ENCODE measurements around the gene ARHGAP26. TPM values are rescaled to one million over a fixed set of nuclear protein-coding genes. Genes with fewer than 3 reads are reported as not detected.

The ARHGAP26 gene
- total RNA-seq, 1 experiment from 2014 or later, result 79.8 TPM

DNA sequence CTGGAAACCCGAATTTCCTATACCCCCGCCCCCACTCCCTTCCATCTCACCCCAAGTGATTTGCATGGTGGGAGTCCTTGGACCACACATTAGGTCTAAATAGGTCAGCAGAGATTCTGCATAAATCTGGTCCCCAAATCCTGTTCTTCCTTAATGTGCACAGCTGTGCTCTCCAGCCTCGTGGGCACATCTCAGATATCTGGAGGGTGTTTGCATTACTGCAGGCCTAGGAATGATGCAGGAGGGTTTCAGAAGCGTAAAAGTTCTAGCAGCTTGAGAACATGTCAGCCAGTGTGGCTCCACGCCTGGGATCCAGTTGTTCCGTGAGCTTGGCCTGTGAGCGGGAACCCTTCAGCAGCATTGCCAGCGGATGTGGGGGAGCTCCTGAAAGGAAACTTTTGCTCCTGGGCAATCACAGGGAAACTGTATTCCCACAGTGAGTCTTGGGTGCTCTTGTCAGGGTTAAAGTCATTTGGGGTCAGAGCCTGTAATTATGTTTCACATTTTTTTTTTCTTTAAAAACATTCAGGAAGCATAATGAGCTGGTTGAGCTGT lies 12.9 kb downstream of the ARHGAP26 start:
- BruUV-seq (replicated peaks), result no TSS peak
- Histone ChIP-seq H3K9me3 (no peaks in the 10 kb centered on the region), H3K4me1 (peaks cover 30% of the 10 kb centered on the region), H3K36me3 (ENCODE audit: control insufficient read depth, insufficient read depth, low read length) (no peaks in the 10 kb centered on the region), H3K27me3 (replicated peaks; ENCODE audit: control insufficient read depth, insufficient read depth, low read length) (no peaks in the 10 kb centered on the region), H3K4me3 (ENCODE audit: low read depth, low read length) (no peak overlapping the region)
- peak overlapping the region; percentile 42 for H3K27ac Mint-ChIP-seq (ENCODE audit: unreplicated experiment)
- ChIA-PET POLR2A (no interaction called here), CTCF (no interaction called here)
- H3K4me3 Mint-ChIP-seq (ENCODE audit: unreplicated experiment), result no peak overlapping the region
- peaks cover 48% of the 10 kb centered on the region for H3K4me1 Mint-ChIP-seq (ENCODE audit: low read depth, unreplicated experiment)
- DNase-seq, result no peak
- H3K36me3 Mint-ChIP-seq (ENCODE audit: insufficient read depth, unreplicated experiment), result no peaks in the 10 kb centered on the region
- TF ChIP-seq, protein P1, sequence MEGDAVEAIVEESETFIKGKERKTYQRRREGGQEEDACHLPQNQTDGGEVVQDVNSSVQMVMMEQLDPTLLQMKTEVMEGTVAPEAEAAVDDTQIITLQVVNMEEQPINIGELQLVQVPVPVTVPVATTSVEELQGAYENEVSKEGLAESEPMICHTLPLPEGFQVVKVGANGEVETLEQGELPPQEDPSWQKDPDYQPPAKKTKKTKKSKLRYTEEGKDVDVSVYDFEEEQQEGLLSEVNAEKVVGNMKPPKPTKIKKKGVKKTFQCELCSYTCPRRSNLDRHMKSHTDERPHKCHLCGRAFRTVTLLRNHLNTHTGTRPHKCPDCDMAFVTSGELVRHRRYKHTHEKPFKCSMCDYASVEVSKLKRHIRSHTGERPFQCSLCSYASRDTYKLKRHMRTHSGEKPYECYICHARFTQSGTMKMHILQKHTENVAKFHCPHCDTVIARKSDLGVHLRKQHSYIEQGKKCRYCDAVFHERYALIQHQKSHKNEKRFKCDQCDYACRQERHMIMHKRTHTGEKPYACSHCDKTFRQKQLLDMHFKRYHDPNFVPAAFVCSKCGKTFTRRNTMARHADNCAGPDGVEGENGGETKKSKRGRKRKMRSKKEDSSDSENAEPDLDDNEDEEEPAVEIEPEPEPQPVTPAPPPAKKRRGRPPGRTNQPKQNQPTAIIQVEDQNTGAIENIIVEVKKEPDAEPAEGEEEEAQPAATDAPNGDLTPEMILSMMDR (IDR thresholded peaks at IDR 0.05; ENCODE audit: insufficient read depth in 1 of 2, low read depth in 1 of 2, low read length in 1 of 2, severe bottlenecking in 1 of 2, unreplicated experiment in 1 of 2), result no peak
- no peaks in the 10 kb centered on the region for H3K9me3 Mint-ChIP-seq (ENCODE audit: unreplicated experiment)
- no peaks in the 10 kb centered on the region for H3K27me3 Mint-ChIP-seq (ENCODE audit: insufficient read depth, unreplicated experiment)
- intact Hi-C loops (cut with micrococcal nuclease; ENCODE audit: unreplicated experiment), result no loop called here

DNA sequence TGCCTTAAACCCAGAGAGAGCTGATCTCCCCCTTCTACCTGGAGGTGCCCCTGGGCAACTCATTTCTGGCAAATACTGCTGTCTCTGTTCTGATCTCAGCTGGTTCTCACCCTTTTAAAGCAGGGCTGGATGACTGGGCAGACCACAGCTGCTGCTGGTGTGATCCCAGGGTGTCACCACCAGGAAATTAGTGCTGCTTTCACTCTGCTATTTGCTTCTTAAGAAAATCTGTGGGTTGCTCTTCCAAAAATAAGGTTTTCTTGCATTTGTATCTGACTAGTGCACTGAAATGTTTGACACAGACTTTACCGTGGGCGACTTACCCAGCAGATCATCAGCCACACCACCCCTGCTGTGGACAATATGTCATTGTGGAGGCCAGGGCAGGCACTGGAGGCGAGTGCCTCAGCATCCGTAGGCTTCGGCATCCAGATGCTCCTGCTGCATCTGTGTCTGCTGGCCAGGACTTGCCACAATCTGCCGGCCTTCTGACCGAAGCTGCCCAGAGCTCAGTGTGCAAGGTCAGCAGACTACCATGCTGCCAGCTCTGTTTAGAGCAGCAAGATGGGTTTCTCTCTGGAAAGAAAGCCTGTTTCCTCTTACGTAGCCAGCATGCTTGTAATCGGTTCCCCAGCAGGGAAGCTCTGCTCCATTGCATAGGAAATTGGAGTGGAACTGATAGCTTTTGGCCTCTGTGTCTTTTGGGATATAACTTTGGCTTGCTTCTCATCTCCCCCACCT lies 13.6 kb downstream of the ARHGAP26 start:
- BruUV-seq (replicated peaks), result no TSS peak
- POLR2A ChIA-PET, result no interaction called here
- no peaks in the 10 kb centered on the region for H3K36me3 ChIP-seq (ENCODE audit: control insufficient read depth, insufficient read depth, low read length)
- Mint-ChIP-seq H3K4me3 (ENCODE audit: unreplicated experiment) (no peak overlapping the region), H3K4me1 (ENCODE audit: low read depth, unreplicated experiment) (peaks cover 40% of the 10 kb centered on the region), H3K9me3 (ENCODE audit: unreplicated experiment) (no peaks in the 10 kb centered on the region), H3K36me3 (ENCODE audit: insufficient read depth, unreplicated experiment) (no peaks in the 10 kb centered on the region), H3K27me3 (ENCODE audit: insufficient read depth, unreplicated experiment) (no peaks in the 10 kb centered on the region), H3K27ac (ENCODE audit: unreplicated experiment) (no peak overlapping the region)
- intact Hi-C loops (cut with micrococcal nuclease; ENCODE audit: unreplicated experiment), result no loop called here
- H3K4me1 ChIP-seq, result peaks cover 23% of the 10 kb centered on the region
- H3K9me3 ChIP-seq, result no peaks in the 10 kb centered on the region
- no peaks in the 10 kb centered on the region for H3K27me3 ChIP-seq (replicated peaks; ENCODE audit: control insufficient read depth, insufficient read depth, low read length)
- no peak overlapping the region for H3K4me3 ChIP-seq (ENCODE audit: low read depth, low read length)
- CTCF ChIA-PET, result interaction anchor here (0.9 to 1.0 kb wide), 2 partner anchors 69 to 83 kb away, joined by 3 to 6 read pairs; no protein-coding TSS in a partner anchor
- TF ChIP-seq, protein P1 (IDR thresholded peaks at IDR 0.05; ENCODE audit: insufficient read depth in 1 of 2, low read depth in 1 of 2, low read length in 1 of 2, severe bottlenecking in 1 of 2, unreplicated experiment in 1 of 2), result no peak
- no peak for DNase-seq

DNA sequence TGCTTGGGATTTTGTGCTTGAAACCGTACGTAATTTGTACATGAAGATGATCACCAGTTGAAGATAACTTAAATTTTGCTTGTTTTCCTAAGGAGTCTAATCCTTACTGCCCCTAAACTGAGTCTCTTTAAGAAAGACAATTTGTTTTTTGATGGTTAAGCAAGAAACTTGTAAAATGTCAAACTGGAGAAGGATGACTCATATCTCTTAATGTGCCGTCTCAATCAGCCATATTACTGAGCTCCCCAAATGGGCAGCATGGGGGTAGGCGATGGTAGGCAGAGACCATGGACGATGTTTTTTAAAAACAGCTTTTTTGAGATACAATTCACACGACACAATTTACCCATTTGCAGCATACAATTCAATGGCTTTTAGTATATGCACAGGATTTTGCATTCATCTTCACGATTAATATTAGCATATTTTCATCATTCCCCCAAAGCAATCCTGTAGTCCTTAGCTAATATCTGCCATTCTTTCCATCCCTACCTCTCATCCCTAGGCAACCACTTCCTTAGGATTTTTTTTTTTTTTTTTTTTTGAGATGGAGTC lies 14.3 kb downstream of the ARHGAP26 start:
- intact Hi-C loops (cut with micrococcal nuclease; ENCODE audit: unreplicated experiment), result no loop called here
- Histone ChIP-seq H3K4me1 (peaks cover 16% of the 10 kb centered on the region), H3K36me3 (ENCODE audit: control insufficient read depth, insufficient read depth, low read length) (no peaks in the 10 kb centered on the region), H3K9me3 (no peaks in the 10 kb centered on the region), H3K4me3 (ENCODE audit: low read depth, low read length) (no peak overlapping the region), H3K27me3 (replicated peaks; ENCODE audit: control insufficient read depth, insufficient read depth, low read length) (no peaks in the 10 kb centered on the region)
- Mint-ChIP-seq H3K27ac (ENCODE audit: unreplicated experiment) (no peak overlapping the region), H3K9me3 (ENCODE audit: unreplicated experiment) (no peaks in the 10 kb centered on the region), H3K4me1 (ENCODE audit: low read depth, unreplicated experiment) (peaks cover 33% of the 10 kb centered on the region), H3K27me3 (ENCODE audit: insufficient read depth, unreplicated experiment) (no peaks in the 10 kb centered on the region), H3K36me3 (ENCODE audit: insufficient read depth, unreplicated experiment) (no peaks in the 10 kb centered on the region), H3K4me3 (ENCODE audit: unreplicated experiment) (no peak overlapping the region)
- ChIA-PET POLR2A (no interaction called here), CTCF (interaction anchor here (0.9 to 1.0 kb wide), 2 partner anchors 68 to 82 kb away, joined by 3 to 6 read pairs; no protein-coding TSS in a partner anchor)
- no TSS peak for BruUV-seq (replicated peaks)
- TF ChIP-seq, protein P1 (IDR thresholded peaks at IDR 0.05; ENCODE audit: insufficient read depth in 1 of 2, low read depth in 1 of 2, low read length in 1 of 2, severe bottlenecking in 1 of 2, unreplicated experiment in 1 of 2), result no peak
- DNase-seq, result no peak
